ENCODE results near the gene PRKG1. TPM values are rescaled to one million over a fixed set of nuclear protein-coding genes. Genes with fewer than 3 reads are reported as not detected.

The PRKG1 gene
- total and polyA plus RNA-seq, 2 of the 8 experiments (the other 6 are each of a cell fraction or from before 2014, with no cell fraction given): 4.2 to 15.2 TPM

DNA sequence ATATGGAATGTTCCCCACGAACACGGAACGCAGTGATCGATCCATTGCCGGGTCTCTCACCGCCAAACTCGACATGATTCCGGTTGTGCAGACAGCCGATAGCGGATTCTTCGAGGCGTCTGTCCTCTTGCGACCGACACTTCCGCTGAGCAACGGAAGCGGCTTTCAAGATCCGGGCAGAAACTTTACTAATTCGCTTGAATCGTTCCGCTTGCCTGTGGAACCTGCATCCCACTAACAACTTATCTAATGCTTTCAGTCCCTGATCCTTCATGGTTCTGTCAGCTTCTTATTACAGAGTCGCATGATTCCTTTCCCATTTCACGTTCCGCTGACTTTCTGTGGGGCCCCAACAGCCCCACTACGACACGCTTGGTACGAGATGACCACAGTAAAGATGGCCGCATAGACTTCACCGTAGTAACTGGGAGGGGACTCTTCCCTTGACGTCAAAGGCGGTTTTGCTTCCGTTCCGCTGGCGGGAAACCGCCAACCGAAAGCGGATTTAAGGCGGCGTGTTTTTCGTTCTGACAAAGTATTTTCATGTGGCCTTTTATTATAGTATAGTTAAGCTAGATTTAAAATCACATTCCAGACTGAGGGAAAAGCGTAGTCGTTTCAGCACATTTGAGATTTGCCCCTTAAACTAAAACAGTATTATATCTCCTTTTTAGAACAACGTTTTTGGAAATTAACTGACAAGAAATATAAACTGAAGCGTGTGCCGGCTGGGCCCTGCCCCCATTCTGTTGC is 625.4 kb downstream of the PRKG1 start, which contains the start of gene CSTF2T (continued):
- TF ChIP-seq, protein P1, sequence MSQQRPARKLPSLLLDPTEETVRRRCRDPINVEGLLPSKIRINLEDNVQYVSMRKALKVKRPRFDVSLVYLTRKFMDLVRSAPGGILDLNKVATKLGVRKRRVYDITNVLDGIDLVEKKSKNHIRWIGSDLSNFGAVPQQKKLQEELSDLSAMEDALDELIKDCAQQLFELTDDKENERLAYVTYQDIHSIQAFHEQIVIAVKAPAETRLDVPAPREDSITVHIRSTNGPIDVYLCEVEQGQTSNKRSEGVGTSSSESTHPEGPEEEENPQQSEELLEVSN (IDR thresholded peaks at IDR 0.05): peak; percentile 98
- TF ChIP-seq MAFK (IDR thresholded peaks at IDR 0.05; ENCODE audit: low read depth, low read length) (no peak), SP4 (IDR thresholded peaks at IDR 0.05; ENCODE audit: low read length) (no peak), CTBP2 (IDR thresholded peaks at IDR 0.05; ENCODE audit: borderline replicate concordance, insufficient read depth, insufficient read length, low read length) (no peak), RBBP5 (IDR thresholded peaks at IDR 0.05; ENCODE audit: borderline replicate concordance, low read depth, low read length) (peak; percentile 75), KDM1A (IDR thresholded peaks at IDR 0.05; ENCODE audit: borderline replicate concordance, low read length) (no peak), SRF (IDR thresholded peaks at IDR 0.05; ENCODE audit: low read depth, low read length) (peak; percentile 57), CBX5 (IDR thresholded peaks at IDR 0.05; ENCODE audit: low read depth, low read length) (no peak), SP2 (IDR thresholded peaks at IDR 0.05; ENCODE audit: low read length) (no peak), TAF7 (optimal IDR thresholded peaks at IDR 0.05; ENCODE audit: borderline replicate concordance, low read depth, low read length) (peak; percentile 75), POLR2AphosphoS5 (IDR thresholded peaks at IDR 0.05; ENCODE audit: low read depth, low read length) (peak; percentile 76), TEAD4 (IDR thresholded peaks at IDR 0.05; ENCODE audit: low read depth, low read length) (no peak), BACH1 (IDR thresholded peaks at IDR 0.05; ENCODE audit: low read length) (no peak), KDM5A (IDR thresholded peaks at IDR 0.05; ENCODE audit: low read length) (peak; percentile 71), NANOG (IDR thresholded peaks at IDR 0.05; ENCODE audit: insufficient read depth, low read depth, low read length, poor library complexity, severe bottlenecking) (no peak), SIX5 (IDR thresholded peaks at IDR 0.05; ENCODE audit: low read depth, low read length) (peak; percentile 66), GABPA (IDR thresholded peaks at IDR 0.05; ENCODE audit: borderline replicate concordance, insufficient read depth, low read length) (peak; percentile 100), BRCA1 (IDR thresholded peaks at IDR 0.05; ENCODE audit: low read depth, low read length) (no peak), NRF1 (IDR thresholded peaks at IDR 0.05; ENCODE audit: low read depth, low read length) (no peak), KDM4A (IDR thresholded peaks at IDR 0.05; ENCODE audit: low read depth, low read length, severe bottlenecking) (peak; percentile 100), CREB1 (IDR thresholded peaks at IDR 0.05) (peak; percentile 89)
- TF ChIP-seq, protein P2, sequence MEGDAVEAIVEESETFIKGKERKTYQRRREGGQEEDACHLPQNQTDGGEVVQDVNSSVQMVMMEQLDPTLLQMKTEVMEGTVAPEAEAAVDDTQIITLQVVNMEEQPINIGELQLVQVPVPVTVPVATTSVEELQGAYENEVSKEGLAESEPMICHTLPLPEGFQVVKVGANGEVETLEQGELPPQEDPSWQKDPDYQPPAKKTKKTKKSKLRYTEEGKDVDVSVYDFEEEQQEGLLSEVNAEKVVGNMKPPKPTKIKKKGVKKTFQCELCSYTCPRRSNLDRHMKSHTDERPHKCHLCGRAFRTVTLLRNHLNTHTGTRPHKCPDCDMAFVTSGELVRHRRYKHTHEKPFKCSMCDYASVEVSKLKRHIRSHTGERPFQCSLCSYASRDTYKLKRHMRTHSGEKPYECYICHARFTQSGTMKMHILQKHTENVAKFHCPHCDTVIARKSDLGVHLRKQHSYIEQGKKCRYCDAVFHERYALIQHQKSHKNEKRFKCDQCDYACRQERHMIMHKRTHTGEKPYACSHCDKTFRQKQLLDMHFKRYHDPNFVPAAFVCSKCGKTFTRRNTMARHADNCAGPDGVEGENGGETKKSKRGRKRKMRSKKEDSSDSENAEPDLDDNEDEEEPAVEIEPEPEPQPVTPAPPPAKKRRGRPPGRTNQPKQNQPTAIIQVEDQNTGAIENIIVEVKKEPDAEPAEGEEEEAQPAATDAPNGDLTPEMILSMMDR (IDR thresholded peaks at IDR 0.05; ENCODE audit: control extremely low read depth in 1 of 3, insufficient read depth in 1 of 3, low read depth in 1 of 3, low read length in 3 of 3): no peak

Measured in H1 (cell line).